ENCODE results near the gene CNTF.
"Not testable (repeated sequence)": the region's sequence is repeated elsewhere in the genome, so short reads cannot be mapped to it uniquely, and the experiment has no call there.

CNTF gene

GRCh38 chr11:58622344-58622743 is at the start of gene CNTF:
Gene CNTF (plus strand): TSS chr11:58622665. CDS start chr11:58622753, 88 bp downstream.
- DNase-seq, result no peak

GRCh38 chr11:58572906-58573305 is 49.6 kb upstream of the CNTF start:
- DNase-seq, result not testable (repeated sequence)

- no peak for DNase-seq
Observed at GRCh38 chr11:58573451-58574104, 48.9 kb upstream of the CNTF start.

- no peak for DNase-seq
Observed at GRCh38 chr11:58574881-58575280, 47.6 kb upstream of the CNTF start.

GRCh38 chr11:58575377-58576020 is 47.0 kb upstream of the CNTF start, which contains the start of gene LPXN:
Gene LPXN (minus strand): TSS chr11:58575856. CDS start chr11:58575772, 84 bp downstream.
- no peak for DNase-seq

- DNase-seq, result peak; percentile 27
Observed at GRCh38 chr11:58576887-58577471, 45.5 kb upstream of the CNTF start.

- peak; percentile 79 for DNase-seq
Observed at GRCh38 chr11:58577555-58578135, 44.8 kb upstream of the CNTF start.

- DNase-seq, result peak; percentile 99
Observed at GRCh38 chr11:58578136-58578634, 44.3 kb upstream of the CNTF start.

GRCh38 chr11:58578635-58579191 is 43.8 kb upstream of the CNTF start, which contains the start of gene ZFP91:
Gene ZFP91 (plus strand): TSS chr11:58579063. CDS start chr11:58579282, 219 bp downstream.
- DNase-seq, result peak; percentile 92

- DNase-seq, result peak; percentile 88
Observed at GRCh38 chr11:58579192-58580129, 43.0 kb upstream of the CNTF start.

- no peak for DNase-seq
Observed at GRCh38 chr11:58580311-58580710, 42.2 kb upstream of the CNTF start.

- DNase-seq, result no peak
Observed at GRCh38 chr11:58582437-58582836, 40.0 kb upstream of the CNTF start.

- no peak for DNase-seq
Observed at GRCh38 chr11:58586998-58587397, 35.5 kb upstream of the CNTF start.

- no peak for DNase-seq
Observed at GRCh38 chr11:58591659-58592058, 30.8 kb upstream of the CNTF start.

- DNase-seq, result no peak
Observed at GRCh38 chr11:58592760-58593472, 29.5 kb upstream of the CNTF start.

GRCh38 chr11:58594826-58595225 is 27.6 kb upstream of the CNTF start:
- no peak for DNase-seq

- DNase-seq, result no peak
Observed at GRCh38 chr11:58596621-58597020, 25.8 kb upstream of the CNTF start.

- DNase-seq, result no peak
Observed at GRCh38 chr11:58597486-58598144, 24.9 kb upstream of the CNTF start.

- no peak for DNase-seq
Observed at GRCh38 chr11:58600510-58600909, 22.0 kb upstream of the CNTF start.

GRCh38 chr11:58606930-58607714 is 15.3 kb upstream of the CNTF start:
- no peak for DNase-seq
